Neural progenitor cell (in vitro differentiated cells): Measurements from ENCODE around the gene ATG9B.

ENCODE experiments used
- EZH2 ChIP-seq: fragments of 200-600 bp; sonication (generic); IDR thresholded peaks from 2 replicates; pipeline ENCODE4 v1.6.1; 2017; ENCODE audit warnings: antibody characterized with exemption, mild to moderate bottlenecking, moderate library complexity
- EZH2phosphoT487 ChIP-seq: fragments of 200-600 bp; sonication (generic); IDR thresholded peaks from 2 replicates; pipeline ENCODE4 v1.6.1; 2017; ENCODE audit warnings: antibody characterized with exemption
- TF ChIP-seq, protein P1 (sequence below): fragments of 200-600 bp; sonication (generic); IDR thresholded peaks from 2 replicates; pipeline ENCODE4 v1.5.1; 2017; ENCODE audit warnings: antibody characterized with exemption, mild to moderate bottlenecking

DNA sequence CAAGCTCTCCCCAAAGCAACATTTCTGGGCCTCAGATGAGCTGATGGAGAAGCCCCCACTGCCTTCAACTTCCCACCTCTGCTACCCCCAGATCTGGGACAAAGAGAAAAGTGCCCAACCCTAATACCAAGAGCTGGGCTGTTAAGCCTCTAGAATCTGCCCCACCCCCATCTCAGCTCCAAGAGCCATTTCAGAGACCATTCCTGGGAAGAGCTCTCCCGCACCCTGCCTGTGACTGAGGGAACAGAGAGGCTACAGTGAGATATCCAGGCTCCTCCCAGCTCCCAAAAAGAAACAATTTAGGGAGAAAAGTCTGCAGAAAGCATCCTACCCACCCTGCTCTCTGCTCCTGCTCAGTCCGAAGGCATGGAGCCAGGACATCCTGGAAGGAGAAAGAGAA, 43.6 kb downstream of the ATG9B start:
- TF ChIP-seq, protein P1, sequence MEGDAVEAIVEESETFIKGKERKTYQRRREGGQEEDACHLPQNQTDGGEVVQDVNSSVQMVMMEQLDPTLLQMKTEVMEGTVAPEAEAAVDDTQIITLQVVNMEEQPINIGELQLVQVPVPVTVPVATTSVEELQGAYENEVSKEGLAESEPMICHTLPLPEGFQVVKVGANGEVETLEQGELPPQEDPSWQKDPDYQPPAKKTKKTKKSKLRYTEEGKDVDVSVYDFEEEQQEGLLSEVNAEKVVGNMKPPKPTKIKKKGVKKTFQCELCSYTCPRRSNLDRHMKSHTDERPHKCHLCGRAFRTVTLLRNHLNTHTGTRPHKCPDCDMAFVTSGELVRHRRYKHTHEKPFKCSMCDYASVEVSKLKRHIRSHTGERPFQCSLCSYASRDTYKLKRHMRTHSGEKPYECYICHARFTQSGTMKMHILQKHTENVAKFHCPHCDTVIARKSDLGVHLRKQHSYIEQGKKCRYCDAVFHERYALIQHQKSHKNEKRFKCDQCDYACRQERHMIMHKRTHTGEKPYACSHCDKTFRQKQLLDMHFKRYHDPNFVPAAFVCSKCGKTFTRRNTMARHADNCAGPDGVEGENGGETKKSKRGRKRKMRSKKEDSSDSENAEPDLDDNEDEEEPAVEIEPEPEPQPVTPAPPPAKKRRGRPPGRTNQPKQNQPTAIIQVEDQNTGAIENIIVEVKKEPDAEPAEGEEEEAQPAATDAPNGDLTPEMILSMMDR: peak; percentile 39
- TF ChIP-seq EZH2: no peak
- TF ChIP-seq EZH2phosphoT487: no peak
